Osteoblast (primary cell): ENCODE measurements around the gene GOPC. TPM values are rescaled to one million over a fixed set of nuclear protein-coding genes. Genes with fewer than 3 reads are reported as not detected.

ENCODE experiments used
- DNase-seq: peaks from one replicate; pipeline ENCODE4 v3.0.0; 2011; ENCODE audit warnings: low spot score, mixed read lengths; ENCODE audit not compliant: insufficient read length; ENCODE audit errors: missing footprints
- H2AFZ ChIP-seq: 2 replicates; pipeline ENCODE4 v1.6.0; 2011; ENCODE audit warnings: mild to moderate bottlenecking, low read length
- H3K27ac ChIP-seq: 2 replicates; pipeline ENCODE4 v1.5.1; 2011; ENCODE audit warnings: mild to moderate bottlenecking, low read depth, low read length, moderate library complexity
- H3K27me3 ChIP-seq: 2 replicates; pipeline ENCODE4 v1.6.0; 2012; ENCODE audit warnings: mild to moderate bottlenecking, control low read depth, inconsistent platforms, low read length, moderate library complexity; ENCODE audit not compliant: insufficient read depth
- H3K36me3 ChIP-seq: 2 replicates; pipeline ENCODE4 v1.5.1; 2011; ENCODE audit warnings: mild to moderate bottlenecking, low read length, control low read depth, moderate library complexity; ENCODE audit not compliant: insufficient read depth
- H3K4me1 ChIP-seq: 2 replicates; pipeline ENCODE4 v1.5.1; 2011; ENCODE audit warnings: mild to moderate bottlenecking, low read length, control low read depth, moderate library complexity; ENCODE audit not compliant: insufficient read depth
- H3K4me2 ChIP-seq: 2 replicates; pipeline ENCODE4 v1.6.0; 2011; ENCODE audit warnings: mild to moderate bottlenecking, low read length; ENCODE audit not compliant: insufficient read depth
- H3K4me3 ChIP-seq: fragments of 200-600 bp; sonication (generic); 3 replicates; pipeline ENCODE4 v1.5.1; 2012; ENCODE audit warnings: mild to moderate bottlenecking, low read length, inconsistent platforms; ENCODE audit not compliant: insufficient read depth
- H3K79me2 ChIP-seq: 2 replicates; pipeline ENCODE4 v1.6.0; 2012; ENCODE audit warnings: mild to moderate bottlenecking, low read length, control low read depth, inconsistent platforms; ENCODE audit not compliant: insufficient read depth
- H3K9me3 ChIP-seq: 2 replicates; pipeline ENCODE4 v1.5.1; 2011; ENCODE audit warnings: low read depth, low read length, control low read depth
- H4K20me1 ChIP-seq: 2 replicates; pipeline ENCODE4 v1.6.0; 2012; ENCODE audit warnings: mild to moderate bottlenecking, low read length, control low read depth; ENCODE audit not compliant: insufficient read depth
- total RNA-seq: library from RNA; depleted of rRNA; stranded (reverse); fragments of >200 nt; gene quantifications from 2 replicates; pipeline ENCODE4 v1.2.3, GENCODE V29; 2012
- TF ChIP-seq, protein P1 (sequence below): IDR thresholded peaks from 2 replicates; pipeline ENCODE4 v1.5.1; 2011; ENCODE audit warnings: mild to moderate bottlenecking, low read depth, low read length, moderate library complexity; ENCODE audit errors: extremely low read depth

Gene GOPC
- total RNA-seq, 1 donor: 49.6 TPM

DNA sequence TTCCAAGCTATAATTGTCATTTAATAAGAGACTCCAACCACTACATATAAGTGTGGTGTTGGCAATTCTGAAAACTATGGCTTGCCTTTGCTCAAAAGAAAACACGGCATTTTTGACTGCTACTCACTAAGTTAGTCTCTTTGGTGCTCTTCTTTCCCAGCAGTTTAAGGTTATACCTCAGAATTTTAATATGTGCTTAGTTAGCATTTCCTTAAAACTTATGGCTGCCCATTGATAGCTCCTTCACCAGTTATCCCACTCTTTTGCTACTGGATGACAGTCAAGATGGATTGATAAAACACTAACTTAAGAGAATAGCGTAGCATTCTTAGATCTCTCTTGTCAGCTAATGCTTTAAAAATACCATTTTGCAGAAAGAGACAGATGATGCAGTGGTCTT, 34.1 kb downstream of the GOPC start:
- H3K9me3 ChIP-seq: no peaks in the 10 kb centered on the region
- H3K79me2 ChIP-seq: peaks cover 15% of the 10 kb centered on the region
- H2AFZ ChIP-seq: no peak overlapping the region
- H3K27ac ChIP-seq: no peak overlapping the region
- DNase-seq: no peak
- no peak overlapping the region for H3K4me3 ChIP-seq
- TF ChIP-seq, protein P1, sequence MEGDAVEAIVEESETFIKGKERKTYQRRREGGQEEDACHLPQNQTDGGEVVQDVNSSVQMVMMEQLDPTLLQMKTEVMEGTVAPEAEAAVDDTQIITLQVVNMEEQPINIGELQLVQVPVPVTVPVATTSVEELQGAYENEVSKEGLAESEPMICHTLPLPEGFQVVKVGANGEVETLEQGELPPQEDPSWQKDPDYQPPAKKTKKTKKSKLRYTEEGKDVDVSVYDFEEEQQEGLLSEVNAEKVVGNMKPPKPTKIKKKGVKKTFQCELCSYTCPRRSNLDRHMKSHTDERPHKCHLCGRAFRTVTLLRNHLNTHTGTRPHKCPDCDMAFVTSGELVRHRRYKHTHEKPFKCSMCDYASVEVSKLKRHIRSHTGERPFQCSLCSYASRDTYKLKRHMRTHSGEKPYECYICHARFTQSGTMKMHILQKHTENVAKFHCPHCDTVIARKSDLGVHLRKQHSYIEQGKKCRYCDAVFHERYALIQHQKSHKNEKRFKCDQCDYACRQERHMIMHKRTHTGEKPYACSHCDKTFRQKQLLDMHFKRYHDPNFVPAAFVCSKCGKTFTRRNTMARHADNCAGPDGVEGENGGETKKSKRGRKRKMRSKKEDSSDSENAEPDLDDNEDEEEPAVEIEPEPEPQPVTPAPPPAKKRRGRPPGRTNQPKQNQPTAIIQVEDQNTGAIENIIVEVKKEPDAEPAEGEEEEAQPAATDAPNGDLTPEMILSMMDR: no peak
- H3K4me1 ChIP-seq: no peaks in the 10 kb centered on the region
- no peaks in the 10 kb centered on the region for H3K27me3 ChIP-seq
- peaks cover 94% of the 10 kb centered on the region for H3K36me3 ChIP-seq
- no peak overlapping the region for H3K4me2 ChIP-seq
- H4K20me1 ChIP-seq: peaks cover 4% of the 10 kb centered on the region

GRCh38 chr6:117564681-117565080, 37.6 kb downstream of the GOPC start:
- no peaks in the 10 kb centered on the region for H3K4me1 ChIP-seq
- TF ChIP-seq, protein P1: no peak
- H3K79me2 ChIP-seq: peaks cover 2% of the 10 kb centered on the region
- no peaks in the 10 kb centered on the region for H3K27me3 ChIP-seq
- H4K20me1 ChIP-seq: no peaks in the 10 kb centered on the region
- DNase-seq: no peak
- peaks cover 78% of the 10 kb centered on the region for H3K36me3 ChIP-seq
- no peak overlapping the region for H2AFZ ChIP-seq
- no peaks in the 10 kb centered on the region for H3K9me3 ChIP-seq
- H3K4me3 ChIP-seq: no peak overlapping the region
- H3K4me2 ChIP-seq: no peak overlapping the region
- no peak overlapping the region for H3K27ac ChIP-seq

DNA sequence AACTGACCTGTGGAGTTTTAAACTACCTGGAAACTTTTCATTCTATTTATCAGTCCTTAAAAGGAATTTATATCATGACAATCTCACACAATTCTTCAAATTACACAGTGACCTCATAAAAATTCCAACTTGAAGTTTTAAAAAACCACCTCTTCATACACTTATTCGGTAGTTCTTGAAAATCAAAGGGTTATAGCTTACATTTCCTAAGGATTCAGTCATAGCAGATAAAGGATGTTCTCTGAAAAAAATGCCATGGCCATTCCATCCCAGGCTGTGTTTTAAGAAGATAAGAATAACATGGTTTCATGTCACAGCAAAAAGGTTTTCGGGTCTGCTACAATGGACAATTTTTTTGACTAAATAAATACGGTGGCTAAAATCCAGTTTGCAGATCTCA, 41.2 kb downstream of the GOPC start:
- Histone ChIP-seq H3K4me2 (no peak overlapping the region), H3K27ac (peak overlapping the region; percentile 17)

DNA sequence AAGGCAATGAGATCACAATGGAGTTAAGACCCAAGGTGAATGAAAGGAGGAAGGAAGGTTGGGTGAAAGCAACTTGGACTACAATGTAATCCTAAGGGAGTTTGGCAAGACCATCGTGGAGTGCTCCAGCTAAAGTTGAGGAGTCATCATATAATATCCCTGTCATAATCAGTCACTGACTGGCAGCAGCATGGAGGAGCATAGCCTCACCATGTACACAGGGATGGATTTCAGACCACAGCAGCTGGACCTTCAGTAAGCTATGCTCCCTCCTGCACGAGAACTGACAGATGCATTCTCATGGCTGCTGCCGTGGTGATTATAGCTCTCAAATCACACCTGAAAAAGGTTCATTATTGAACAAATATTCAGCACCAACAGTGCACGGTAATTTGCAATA, 43.0 kb downstream of the GOPC start:
- Histone ChIP-seq H3K27ac (no peak overlapping the region), H3K4me1 (peaks cover 13% of the 10 kb centered on the region), H3K36me3 (peaks cover 39% of the 10 kb centered on the region), H4K20me1 (no peaks in the 10 kb centered on the region), H3K9me3 (no peaks in the 10 kb centered on the region), H3K4me2 (no peak overlapping the region), H3K79me2 (no peaks in the 10 kb centered on the region), H3K27me3 (no peaks in the 10 kb centered on the region), H2AFZ (no peak overlapping the region), H3K4me3 (no peak overlapping the region)
- TF ChIP-seq, protein P1: no peak
- DNase-seq: no peak

More for the DNA sequence above, 41.2 kb downstream of the GOPC start:
- Histone ChIP-seq H3K9me3 (no peaks in the 10 kb centered on the region), H3K4me1 (peaks cover 4% of the 10 kb centered on the region), H4K20me1 (no peaks in the 10 kb centered on the region), H3K79me2 (peaks cover 2% of the 10 kb centered on the region), H3K27me3 (no peaks in the 10 kb centered on the region), H3K4me3 (no peak overlapping the region), H2AFZ (no peak overlapping the region), H3K36me3 (peaks cover 57% of the 10 kb centered on the region)
- DNase-seq: no peak
- TF ChIP-seq, protein P1: no peak
